HL-60 (cell line): ENCODE results near the gene CEP164.

Experiments
- POLR2AphosphoS5 ChIP-seq: IDR thresholded peaks from 2 replicates; pipeline ENCODE4 v1.6.1; 2012; ENCODE audit warnings: low read depth
- SPI1 ChIP-seq: IDR thresholded peaks from 2 replicates; pipeline ENCODE4 v1.6.1; 2012; ENCODE audit warnings: low read depth, mild to moderate bottlenecking, borderline replicate concordance
- TF ChIP-seq, protein P1 (sequence below): IDR thresholded peaks from one replicate; pipeline ENCODE4 v1.5.1; 2011; ENCODE audit warnings: low read length, control low read depth, inconsistent platforms; ENCODE audit not compliant: insufficient read depth
- TF ChIP-seq, protein P2 (sequence below): IDR thresholded peaks from 2 replicates; pipeline ENCODE4 v1.6.1; 2012; ENCODE audit warnings: low read depth; ENCODE audit not compliant: insufficient replicate concordance

GRCh38 chr11:117313828-117314768 lies 13.6 kb upstream of the CEP164 start:
- TF ChIP-seq, protein P1, sequence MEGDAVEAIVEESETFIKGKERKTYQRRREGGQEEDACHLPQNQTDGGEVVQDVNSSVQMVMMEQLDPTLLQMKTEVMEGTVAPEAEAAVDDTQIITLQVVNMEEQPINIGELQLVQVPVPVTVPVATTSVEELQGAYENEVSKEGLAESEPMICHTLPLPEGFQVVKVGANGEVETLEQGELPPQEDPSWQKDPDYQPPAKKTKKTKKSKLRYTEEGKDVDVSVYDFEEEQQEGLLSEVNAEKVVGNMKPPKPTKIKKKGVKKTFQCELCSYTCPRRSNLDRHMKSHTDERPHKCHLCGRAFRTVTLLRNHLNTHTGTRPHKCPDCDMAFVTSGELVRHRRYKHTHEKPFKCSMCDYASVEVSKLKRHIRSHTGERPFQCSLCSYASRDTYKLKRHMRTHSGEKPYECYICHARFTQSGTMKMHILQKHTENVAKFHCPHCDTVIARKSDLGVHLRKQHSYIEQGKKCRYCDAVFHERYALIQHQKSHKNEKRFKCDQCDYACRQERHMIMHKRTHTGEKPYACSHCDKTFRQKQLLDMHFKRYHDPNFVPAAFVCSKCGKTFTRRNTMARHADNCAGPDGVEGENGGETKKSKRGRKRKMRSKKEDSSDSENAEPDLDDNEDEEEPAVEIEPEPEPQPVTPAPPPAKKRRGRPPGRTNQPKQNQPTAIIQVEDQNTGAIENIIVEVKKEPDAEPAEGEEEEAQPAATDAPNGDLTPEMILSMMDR: no peak
- TF ChIP-seq, protein P2, sequence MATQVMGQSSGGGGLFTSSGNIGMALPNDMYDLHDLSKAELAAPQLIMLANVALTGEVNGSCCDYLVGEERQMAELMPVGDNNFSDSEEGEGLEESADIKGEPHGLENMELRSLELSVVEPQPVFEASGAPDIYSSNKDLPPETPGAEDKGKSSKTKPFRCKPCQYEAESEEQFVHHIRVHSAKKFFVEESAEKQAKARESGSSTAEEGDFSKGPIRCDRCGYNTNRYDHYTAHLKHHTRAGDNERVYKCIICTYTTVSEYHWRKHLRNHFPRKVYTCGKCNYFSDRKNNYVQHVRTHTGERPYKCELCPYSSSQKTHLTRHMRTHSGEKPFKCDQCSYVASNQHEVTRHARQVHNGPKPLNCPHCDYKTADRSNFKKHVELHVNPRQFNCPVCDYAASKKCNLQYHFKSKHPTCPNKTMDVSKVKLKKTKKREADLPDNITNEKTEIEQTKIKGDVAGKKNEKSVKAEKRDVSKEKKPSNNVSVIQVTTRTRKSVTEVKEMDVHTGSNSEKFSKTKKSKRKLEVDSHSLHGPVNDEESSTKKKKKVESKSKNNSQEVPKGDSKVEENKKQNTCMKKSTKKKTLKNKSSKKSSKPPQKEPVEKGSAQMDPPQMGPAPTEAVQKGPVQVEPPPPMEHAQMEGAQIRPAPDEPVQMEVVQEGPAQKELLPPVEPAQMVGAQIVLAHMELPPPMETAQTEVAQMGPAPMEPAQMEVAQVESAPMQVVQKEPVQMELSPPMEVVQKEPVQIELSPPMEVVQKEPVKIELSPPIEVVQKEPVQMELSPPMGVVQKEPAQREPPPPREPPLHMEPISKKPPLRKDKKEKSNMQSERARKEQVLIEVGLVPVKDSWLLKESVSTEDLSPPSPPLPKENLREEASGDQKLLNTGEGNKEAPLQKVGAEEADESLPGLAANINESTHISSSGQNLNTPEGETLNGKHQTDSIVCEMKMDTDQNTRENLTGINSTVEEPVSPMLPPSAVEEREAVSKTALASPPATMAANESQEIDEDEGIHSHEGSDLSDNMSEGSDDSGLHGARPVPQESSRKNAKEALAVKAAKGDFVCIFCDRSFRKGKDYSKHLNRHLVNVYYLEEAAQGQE: no peak
- TF ChIP-seq POLR2AphosphoS5 (no peak), SPI1 (no peak)
